Gastroesophageal sphincter (tissue), 4 donors: ENCODE results near the gene AHRR. TPM values are rescaled to one million over a fixed set of nuclear protein-coding genes. Genes with fewer than 3 reads are reported as not detected.
"Not testable (repeated sequence)": the region's sequence is repeated elsewhere in the genome, so short reads cannot be mapped to it uniquely, and the experiment has no call there.

ENCODE experiments used
- ATAC-seq: fragments of 150-250 bp; one replicate; pipeline ENCODE4 v1.9.1; 2016; ENCODE audit warnings: mild to moderate bottlenecking, moderate library complexity
- H3K27ac ChIP-seq, 4 donors: fragments of 200-600 bp; sonication (generic) in 3 of 4; 1 replicate in 3 of 4; 2 replicates in 1 of 4; pipeline ENCODE4 v1.5.1; 2016 to 2019
- H3K27me3 ChIP-seq: fragments of 200-600 bp; sonication (generic); one replicate; pipeline ENCODE4 v1.5.1; 2019
- H3K36me3 ChIP-seq, 2 donors: fragments of 200-600 bp; sonication (generic); one replicate each; pipeline ENCODE4 v1.5.1; 2019; ENCODE audit warnings: control low read depth in 1 of 2
- H3K4me1 ChIP-seq, 3 donors: fragments of 200-600 bp; sonication (generic); 1 replicate in 2 of 3; 2 replicates in 1 of 3; pipeline ENCODE4 v1.5.1; 2016 to 2019; ENCODE audit warnings: control low read depth in 2 of 3
- H3K4me3 ChIP-seq, 2 donors: fragments of 200-600 bp; sonication (generic); one replicate each; pipeline ENCODE4 v1.5.1; 2019; ENCODE audit warnings: mild to moderate bottlenecking in 1 of 2, moderate library complexity in 1 of 2
- H3K9me3 ChIP-seq, 3 donors: fragments of 200-600 bp; sonication (generic); one replicate each; pipeline ENCODE4 v1.5.1; 2017 to 2019; ENCODE audit warnings: control low read depth in 2 of 3
- CTCF ChIP-seq, 4 experiments: fragments of 200-600 bp in 2 of 4; fragments of 450-650 bp in 2 of 4; sonication (generic) in 1 of 4; IDR thresholded peaks; one replicate each; pipeline ENCODE4 v1.5.1; 2017 to 2019; ENCODE audit warnings: antibody characterized with exemption in 4 of 4, mild to moderate bottlenecking in 2 of 4, moderate library complexity in 2 of 4
- EP300 ChIP-seq: sonication (generic); formaldehyde crosslinking; IDR thresholded peaks from one replicate; pipeline ENCODE4 v1.6.1; 2017; ENCODE audit warnings: antibody characterized with exemption, mild to moderate bottlenecking
- POLR2A ChIP-seq, 2 donors: fragments of 450-650 bp; IDR thresholded peaks; one replicate each; pipeline ENCODE4 v1.6.1; 2017; ENCODE audit warnings: antibody characterized with exemption in 2 of 2, mild to moderate bottlenecking in 2 of 2, moderate library complexity in 1 of 2
- POLR2AphosphoS5 ChIP-seq: sonication (generic); formaldehyde crosslinking; IDR thresholded peaks from one replicate; pipeline ENCODE4 v1.6.1; 2017; ENCODE audit warnings: antibody characterized with exemption
- WGBS, 2 donors: methylation state at CpG; one replicate each; pipeline ENCODE4 v1.1.5; 2018; ENCODE audit warnings: low coverage in 1 of 2; 5-methylcytosine and 5-hydroxymethylcytosine counted together
- total RNA-seq, 4 donors: library from RNA; depleted of rRNA; stranded (reverse); fragments of >200 nt; gene quantifications; one replicate each; pipeline ENCODE4 v1.1.0, GENCODE V29; 2016

AHRR gene
- total RNA-seq, 4 donors from 2014 or later = 0.15 to 1.7 (median 0.45) TPM

GRCh38 chr5:367358-368130, 46.0 kb downstream of the AHRR start:
- TF ChIP-seq POLR2A (IDR thresholded peaks at IDR 0.05) (no peak), CTCF (IDR thresholded peaks at IDR 0.05) (no peak), POLR2AphosphoS5 (no peak), EP300 (no peak)
- ATAC-seq = no peak
- H3K9me3 ChIP-seq = peaks cover 0 to 41% (median 0%) of the 10 kb centered on the region in 3 donors
- no peak overlapping the region for H3K27ac ChIP-seq
- no peaks in the 10 kb centered on the region for H3K4me1 ChIP-seq
- WGBS, 2 donors = 96 to 100% methylated on average over 2 to 5 of the region's 22 CpGs
- H3K36me3 ChIP-seq = no peaks in the 10 kb centered on the region
- no peaks in the 10 kb centered on the region for H3K27me3 ChIP-seq
- no peak overlapping the region for H3K4me3 ChIP-seq

GRCh38 chr5:368183-369084, 46.9 kb downstream of the AHRR start:
- Histone ChIP-seq H3K4me3 (no peak overlapping the region), H3K4me1 (peaks cover 0 to 4% (median 0%) of the 10 kb centered on the region in 3 donors), H3K27me3 (peaks cover 5% of the 10 kb centered on the region), H3K9me3 (peaks cover 0 to 34% (median 0%) of the 10 kb centered on the region in 3 donors), H3K27ac (no peak overlapping the region), H3K36me3 (no peaks in the 10 kb centered on the region)
- ATAC-seq = no peak
- 50 to 74% methylated on average over 9 to 17 of the region's 26 CpGs for WGBS, 2 donors
- TF ChIP-seq POLR2A (IDR thresholded peaks at IDR 0.05) = no peak
- TF ChIP-seq EP300 = no peak
- TF ChIP-seq POLR2AphosphoS5 = no peak
- TF ChIP-seq CTCF (IDR thresholded peaks at IDR 0.05) = no peak

GRCh38 chr5:369151-369868, 47.8 kb downstream of the AHRR start:
- Histone ChIP-seq H3K36me3 (no peaks in the 10 kb centered on the region), H3K27ac (no peak overlapping the region), H3K9me3 (peaks cover 0 to 25% (median 0%) of the 10 kb centered on the region in 3 donors), H3K4me3 (no peak overlapping the region), H3K4me1 (peaks cover 0 to 12% (median 5%) of the 10 kb centered on the region in 3 donors), H3K27me3 (peaks cover 14% of the 10 kb centered on the region)
- ATAC-seq = no peak
- WGBS, 2 donors = 46 to 59% methylated on average over 5 to 9 of the region's 15 CpGs
- no peak for TF ChIP-seq POLR2AphosphoS5
- TF ChIP-seq POLR2A (IDR thresholded peaks at IDR 0.05) = no peak
- TF ChIP-seq EP300 = no peak
- no peak for TF ChIP-seq CTCF (IDR thresholded peaks at IDR 0.05)

GRCh38 chr5:369869-370236, 48.3 kb downstream of the AHRR start:
- not testable (repeated sequence) for H3K27ac ChIP-seq, ATAC-seq, H3K36me3 ChIP-seq, H3K4me3 ChIP-seq
- Histone ChIP-seq H3K27me3 (peaks cover 19% of the 10 kb centered on the region), H3K4me1 (peaks cover 0 to 16% (median 5%) of the 10 kb centered on the region in 3 donors), H3K9me3 (peaks cover 0 to 20% (median 0%) of the 10 kb centered on the region in 3 donors)
- 100% methylated on average over 1 of the region's 21 CpGs for WGBS, 2 donors
